Adrenal gland (tissue), 12 donors: Measurements from ENCODE around the gene ERICH4. TPM values are rescaled to one million over a fixed set of nuclear protein-coding genes. Genes with fewer than 3 reads are reported as not detected.
A peak's percentile ranks its signal among the peaks of the same experiment; 100 is the strongest.

Experiments used
- DNase-seq, 7 donors: peaks; one replicate each; pipeline ENCODE4 v3.0.0-alpha.2; 2019 to 2020
- H3K27ac ChIP-seq, 5 donors: fragments of 200-600 bp; sonication (generic) in 4 of 5; 1 replicate in 3 of 5; 2 replicates in 2 of 5; pipeline versions ENCODE4 v1.5.1 to v1.8.0; 2016 to 2020; ENCODE audit warnings: mild to moderate bottlenecking in 1 of 5
- H3K27me3 ChIP-seq: fragments of 200-600 bp; 2 replicates; pipeline ENCODE4 v1.8.0; 2021
- H3K36me3 ChIP-seq, 2 donors: fragments of 200-600 bp; replicated peaks in 1 of 2; 1 replicate in 1 of 2; 2 replicates in 1 of 2; pipeline versions ENCODE4 v1.5.1 to v1.8.0; 2018 to 2022
- H3K4me1 ChIP-seq, 2 donors: fragments of 200-600 bp; replicated peaks in 1 of 2; 1 replicate in 1 of 2; 2 replicates in 1 of 2; pipeline versions ENCODE4 v1.5.1 to v1.8.0; 2018 to 2021
- H3K4me3 ChIP-seq, 4 donors: fragments of 200-600 bp; sonication (generic) in 3 of 4; one replicate each; pipeline ENCODE4 v1.5.1; 2016 to 2018
- H3K9me3 ChIP-seq, 3 donors: fragments of 200-600 bp; sonication (generic) in 1 of 3; replicated peaks in 1 of 3; 1 replicate in 2 of 3; 2 replicates in 1 of 3; pipeline versions ENCODE4 v1.5.1 to v1.8.0; 2016 to 2021
- CTCF ChIP-seq, 6 experiments: fragments of 450-650 bp in 4 of 6; fragments of 200-600 bp in 2 of 6; sonication (generic) in 1 of 6; IDR thresholded peaks; 1 replicate in 5 of 6; 2 replicates in 1 of 6; pipeline versions ENCODE4 v1.5.1 to v1.8.0; 2016 to 2021; ENCODE audit warnings: antibody characterized with exemption in 6 of 6, mild to moderate bottlenecking in 2 of 6, moderate library complexity in 1 of 6
- POLR2A ChIP-seq, 2 donors: fragments of 450-650 bp; IDR thresholded peaks; one replicate each; pipeline ENCODE4 v1.6.1; 2017; ENCODE audit warnings: antibody characterized with exemption in 2 of 2, mild to moderate bottlenecking in 2 of 2, moderate library complexity in 1 of 2
- WGBS, 4 donors: extraction: QIAGEN DNeasy Blood & Tissue Kit in 2 of 4; methylation state at CpG; one replicate each; pipeline versions ENCODE4 v1.1.5 to v1.1.7; 2013 to 2017; 5-methylcytosine and 5-hydroxymethylcytosine counted together
- intact Hi-C, 2 donors: fragments of 100-400 bp; cut with DNase I; formaldehyde crosslinking; loops; one replicate each; pipeline versions ENCODE4 v1.14.1 to v1.15.0; 2022 to 2023
- polyA plus RNA-seq, 3 donors: library from polyadenylated mRNA; stranded (reverse); fragments of 200-250 nt in 2 of 3; fragments of 350-450 nt in 1 of 3; fragmentation: Illumina TruSeq in 1 of 3; extraction: RNeasy Lipid Tissue Mini Kit (QIAGEN cat#74804) in 1 of 3; gene quantifications; one replicate each; pipeline ENCODE4 v1.2.3, GENCODE V29; 2013 to 2014
- total RNA-seq, 9 donors: library from RNA; depleted of rRNA in 4 of 9; stranded (reverse); fragments of >200 nt in 4 of 9; fragments of 120-200 nt in 1 of 9; fragmentation: NEBNext Ultra II Directional in 1 of 9; extraction: Animal tissue kit (Norgen Biotek cat#: 25700) in 1 of 9; gene quantifications; one replicate each; pipeline versions ENCODE4 v1.1.0 to v1.2.4, GENCODE V29; 2013 to 2023
- donor health status: healthy with polysubstance abuse.
- donor health status: Bipolar disorder and iron deficiency.
- donor health status: DM: yes; HTN: yes; CAD: no.
- donor health status: DM: no; HTN: no; CAD: no.
- donor health status: DM: no; HTN: no; CAD: no.
- donor health status: DM: yes; HTN: yes; CAD: no.

The ERICH4 gene
- total and polyA plus RNA-seq, 12 donors: 0.10 TPM; not detected in 11

DNA sequence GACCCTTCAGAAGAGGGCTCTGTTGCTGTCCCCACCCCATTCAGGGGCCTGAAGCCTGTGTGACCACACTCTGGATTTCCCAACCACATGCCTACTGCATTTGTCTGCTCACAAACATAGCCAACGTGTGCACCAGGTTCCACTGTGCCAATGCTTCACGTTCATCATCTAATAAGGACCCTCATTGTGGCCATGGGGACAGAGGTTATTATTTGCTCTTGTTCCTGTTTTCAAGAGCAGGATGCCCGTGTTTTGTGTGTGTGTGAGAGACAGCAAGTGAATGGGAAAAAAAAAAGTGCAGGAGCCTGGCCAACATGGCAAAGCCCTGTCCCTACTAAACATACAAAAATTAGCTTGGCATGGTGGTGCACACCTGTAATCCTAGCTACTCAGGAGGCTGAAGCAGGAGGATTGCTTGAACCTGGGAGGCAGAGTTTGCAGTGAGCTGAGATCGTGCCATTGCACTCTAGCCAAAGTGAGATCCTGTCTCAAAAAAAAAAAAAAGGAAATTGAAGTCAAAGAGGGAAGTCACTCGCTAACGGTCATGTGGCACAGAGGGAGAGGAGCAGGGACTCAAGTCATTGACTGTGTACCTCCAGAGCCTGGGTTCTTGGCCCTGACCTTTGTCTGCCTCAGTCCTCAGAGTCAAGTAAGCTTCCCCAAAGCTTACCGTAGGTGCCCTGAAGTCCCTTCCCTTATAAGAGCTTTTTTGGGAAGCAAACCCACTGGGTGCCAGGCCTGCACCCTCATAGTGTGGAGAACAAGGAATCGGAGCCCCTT is 22.7 kb upstream of the ERICH4 start:
- intact Hi-C loops: loop anchor here in 1 of 2 donors (10.0 kb wide), 1 partner anchor 45 kb away; the partner anchor contains the start of gene TMEM91
- peak overlapping the region in 2 of 5 donors; percentile 11 to 40 for H3K27ac ChIP-seq

DNA sequence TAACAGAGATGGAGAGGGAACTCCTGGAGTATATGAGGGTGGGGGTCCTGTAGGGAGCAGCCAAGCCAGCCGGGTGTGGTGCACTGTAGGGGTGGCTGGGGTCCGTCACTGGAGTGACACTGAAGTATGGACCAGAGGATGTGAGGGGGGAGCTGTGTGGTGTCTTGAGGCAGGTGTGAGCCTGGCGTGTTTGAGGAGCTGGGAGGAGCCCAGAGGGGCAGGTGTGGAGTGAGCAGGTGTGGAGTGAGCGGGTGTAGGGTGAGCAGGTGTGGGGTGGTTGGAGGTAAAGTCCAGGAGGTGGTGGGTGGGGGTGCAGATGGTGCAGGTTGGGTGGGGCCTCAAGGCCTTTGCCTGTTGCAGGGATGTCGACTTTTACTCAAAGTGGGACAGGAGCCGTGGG is 21.6 kb upstream of the ERICH4 start:
- TF ChIP-seq POLR2A (IDR thresholded peaks at IDR 0.05): no peak
- TF ChIP-seq CTCF (IDR thresholded peaks at IDR 0.05): no peak
- H3K4me1 ChIP-seq: peaks cover 0 to under 1% of the 10 kb centered on the region in 2 donors
- intact Hi-C loops: loop anchor here in 1 of 2 donors (10.0 kb wide), 1 partner anchor 47 kb away; the partner anchor contains the start of gene TMEM91
- no peak overlapping the region for H3K4me3 ChIP-seq
- H3K9me3 ChIP-seq: no peaks in the 10 kb centered on the region
- DNase-seq: no peak
- no peaks in the 10 kb centered on the region for H3K27me3 ChIP-seq
- WGBS, 4 donors: 84 to 93% (median 87%) methylated on average over 6 of the region's 6 CpGs
- peaks cover 0 to 80% of the 10 kb centered on the region in 2 donors for H3K36me3 ChIP-seq
- H3K27ac ChIP-seq: peak overlapping the region in 1 of 5 donors; percentile 40

More for the DNA sequence above, 22.7 kb upstream of the ERICH4 start:
- Histone ChIP-seq H3K27me3 (no peaks in the 10 kb centered on the region), H3K36me3 (peaks cover 0 to 80% of the 10 kb centered on the region in 2 donors), H3K9me3 (no peaks in the 10 kb centered on the region), H3K4me3 (no peak overlapping the region), H3K4me1 (no peaks in the 10 kb centered on the region)
- WGBS, 4 donors: 63 to 76% (median 68%) methylated on average over 6 to 8 of the region's 8 CpGs
- TF ChIP-seq CTCF (IDR thresholded peaks at IDR 0.05) (no peak), POLR2A (IDR thresholded peaks at IDR 0.05) (no peak)
- peak in 3 of 7 donors; percentile 27 to 45 (median 38) for DNase-seq

DNA sequence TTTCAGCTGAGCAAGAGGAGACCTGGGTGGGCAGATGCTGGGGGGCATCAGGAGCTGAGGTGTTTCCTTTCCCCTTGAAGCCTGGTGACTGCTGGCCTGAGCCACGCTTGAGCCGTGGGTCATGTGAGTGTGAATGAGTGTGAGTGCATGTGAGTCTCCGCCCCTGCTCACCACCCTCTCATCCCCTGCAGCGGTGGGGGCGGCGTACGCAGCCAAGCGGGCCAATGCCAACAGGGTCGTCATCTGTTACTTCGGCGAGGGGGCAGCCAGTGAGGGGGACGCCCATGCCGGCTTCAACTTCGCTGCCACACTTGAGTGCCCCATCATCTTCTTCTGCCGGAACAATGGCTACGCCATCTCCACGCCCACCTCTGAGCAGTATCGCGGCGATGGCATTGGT is 21.0 kb upstream of the ERICH4 start:
- no peak for TF ChIP-seq CTCF (IDR thresholded peaks at IDR 0.05)
- no peak for TF ChIP-seq POLR2A (IDR thresholded peaks at IDR 0.05)
- DNase-seq: no peak
- Histone ChIP-seq H3K9me3 (no peaks in the 10 kb centered on the region), H3K4me3 (no peak overlapping the region), H3K4me1 (peaks cover 2 to 7% of the 10 kb centered on the region in 2 donors), H3K36me3 (peaks cover 0 to 74% of the 10 kb centered on the region in 2 donors), H3K27me3 (no peaks in the 10 kb centered on the region), H3K27ac (no peak overlapping the region)
- intact Hi-C loops: loop anchor here in 1 of 2 donors (10.0 kb wide), 1 partner anchor 47 kb away; the partner anchor contains the start of gene TMEM91
- WGBS, 4 donors: 90 to 97% (median 93%) methylated on average over 18 to 20 of the region's 20 CpGs

- Histone ChIP-seq H3K27me3 (no peaks in the 10 kb centered on the region), H3K36me3 (peaks cover 0 to 70% of the 10 kb centered on the region in 2 donors), H3K27ac (no peak overlapping the region), H3K4me1 (peaks cover 7 to 10% of the 10 kb centered on the region in 2 donors), H3K4me3 (no peak overlapping the region), H3K9me3 (no peaks in the 10 kb centered on the region)
- intact Hi-C loops: loop anchor here in 1 of 2 donors (10.0 kb wide), 1 partner anchor 48 kb away; the partner anchor contains the start of gene TMEM91
- 83 to 86% (median 85%) methylated on average over 18 of the region's 18 CpGs for WGBS, 4 donors
- TF ChIP-seq CTCF (IDR thresholded peaks at IDR 0.05) (no peak), POLR2A (IDR thresholded peaks at IDR 0.05) (no peak)
- DNase-seq: no peak
These were observed 20.5 kb upstream of the ERICH4 start for GRCh38 chr19:41422456-41422855.
